Caco-2 (cell line): ENCODE results near the gene RIMS1. TPM values are rescaled to one million over a fixed set of nuclear protein-coding genes. Genes with fewer than 3 reads are reported as not detected.

Experiments used
- Bru-seq: library from RNA; stranded (reverse); fragments of 400-500 nt; gene quantifications from one replicate; lab custom pipeline; 2021; lab: Mats Ljungman, UMichigan
- BruChase-seq, 2 experiments: library from RNA; stranded (reverse); fragments of 400-500 nt; gene quantifications; one replicate each; lab custom pipeline; 2021; lab: Mats Ljungman, UMichigan
- BruUV-seq: library from RNA; stranded (reverse); fragments of 400-500 nt; replicated peaks from 2 replicates; lab custom pipeline; 2021; lab: Mats Ljungman, UMichigan
- CTCF ChIA-PET: fragments of 300-600 bp; sonication (Branson Sonifier 250); formaldehyde crosslinking; loops from one replicate; lab custom pipeline; 2022; ENCODE audit warnings: antibody characterized with exemption; lab: Charles Lee
- POLR2A ChIA-PET: fragments of 300-600 bp; sonication (Branson Sonifier 250); formaldehyde crosslinking; loops from one replicate; lab custom pipeline; 2022; ENCODE audit warnings: antibody characterized with exemption; lab: Charles Lee
- DNase-seq, 2 experiments: peaks; one replicate each; pipeline versions ENCODE4 v3.0.0 to v3.0.0-alpha.2; 2020 to 2022
- H3K27me3 ChIP-seq: replicated peaks from 2 replicates; pipeline ENCODE4 v1.6.0; 2011; ENCODE audit warnings: low read length; ENCODE audit not compliant: control insufficient read depth, insufficient read depth
- H3K36me3 ChIP-seq: 2 replicates; pipeline ENCODE4 v1.5.1; 2011; ENCODE audit warnings: low read length; ENCODE audit not compliant: control insufficient read depth, insufficient read depth
- H3K4me1 ChIP-seq: fragments of 250-450 bp; sonication (Bioruptor Pico); 2 replicates; pipeline ENCODE4 v1.5.1; 2020; ENCODE audit warnings: mild to moderate bottlenecking
- H3K4me3 ChIP-seq: 2 replicates; pipeline ENCODE4 v1.5.1; 2011; ENCODE audit warnings: low read depth, mild to moderate bottlenecking, control low read depth, low read length
- H3K9me3 ChIP-seq: fragments of 250-450 bp; sonication (Bioruptor Pico); 2 replicates; pipeline ENCODE4 v1.5.1; 2020; ENCODE audit warnings: mild to moderate bottlenecking, moderate library complexity
- H3K27ac Mint-ChIP-seq: one replicate; pipeline ENCODE4 v1.8.0; 2022; ENCODE audit warnings: mixed read lengths; ENCODE audit not compliant: unreplicated experiment
- H3K27me3 Mint-ChIP-seq: one replicate; pipeline ENCODE4 v1.8.0; 2022; ENCODE audit warnings: mixed read lengths; ENCODE audit not compliant: insufficient read depth, unreplicated experiment
- H3K36me3 Mint-ChIP-seq: one replicate; pipeline ENCODE4 v1.8.0; 2022; ENCODE audit warnings: mild to moderate bottlenecking, mixed read lengths; ENCODE audit not compliant: insufficient read depth, unreplicated experiment
- H3K4me1 Mint-ChIP-seq: one replicate; pipeline ENCODE4 v1.8.0; 2022; ENCODE audit warnings: low read depth, mixed read lengths; ENCODE audit not compliant: unreplicated experiment
- H3K4me3 Mint-ChIP-seq: one replicate; pipeline ENCODE4 v1.8.0; 2022; ENCODE audit warnings: mild to moderate bottlenecking, moderate library complexity, mixed read lengths; ENCODE audit not compliant: unreplicated experiment
- H3K9me3 Mint-ChIP-seq: one replicate; pipeline ENCODE4 v1.8.0; 2022; ENCODE audit warnings: mixed read lengths; ENCODE audit not compliant: unreplicated experiment
- intact Hi-C: fragments of 100-400 bp; cut with micrococcal nuclease; formaldehyde crosslinking; loops from one replicate; pipeline ENCODE4 v1.10.0; 2022; ENCODE audit not compliant: unreplicated experiment
- long read RNA-seq: library from polyadenylated mRNA; stranded (forward); transcript quantifications from one replicate; pipeline ENCODE4 v2.0.0, GENCODE V29; 2022
- total RNA-seq: library from RNA; stranded (reverse); gene quantifications from 2 replicates; pipeline ENCODE4 v1.2.3, GENCODE V29; 2022
- TF ChIP-seq, protein P1 (sequence below), 2 experiments: fragments of 200-600 bp in 1 of 2; IDR thresholded peaks; 1 replicate in 1 of 2; 2 replicates in 1 of 2; pipeline versions ENCODE4 v1.5.1 to v1.8.0; 2011 to 2022; ENCODE audit warnings: antibody characterized with exemption in 1 of 2, control low read depth in 1 of 2, inconsistent platforms in 1 of 2, low read depth in 1 of 2, low read length in 1 of 2, mild to moderate bottlenecking in 1 of 2, moderate library complexity in 1 of 2; ENCODE audit not compliant: insufficient read depth in 1 of 2, severe bottlenecking in 1 of 2, unreplicated experiment in 1 of 2

RIMS1 gene, protein sequence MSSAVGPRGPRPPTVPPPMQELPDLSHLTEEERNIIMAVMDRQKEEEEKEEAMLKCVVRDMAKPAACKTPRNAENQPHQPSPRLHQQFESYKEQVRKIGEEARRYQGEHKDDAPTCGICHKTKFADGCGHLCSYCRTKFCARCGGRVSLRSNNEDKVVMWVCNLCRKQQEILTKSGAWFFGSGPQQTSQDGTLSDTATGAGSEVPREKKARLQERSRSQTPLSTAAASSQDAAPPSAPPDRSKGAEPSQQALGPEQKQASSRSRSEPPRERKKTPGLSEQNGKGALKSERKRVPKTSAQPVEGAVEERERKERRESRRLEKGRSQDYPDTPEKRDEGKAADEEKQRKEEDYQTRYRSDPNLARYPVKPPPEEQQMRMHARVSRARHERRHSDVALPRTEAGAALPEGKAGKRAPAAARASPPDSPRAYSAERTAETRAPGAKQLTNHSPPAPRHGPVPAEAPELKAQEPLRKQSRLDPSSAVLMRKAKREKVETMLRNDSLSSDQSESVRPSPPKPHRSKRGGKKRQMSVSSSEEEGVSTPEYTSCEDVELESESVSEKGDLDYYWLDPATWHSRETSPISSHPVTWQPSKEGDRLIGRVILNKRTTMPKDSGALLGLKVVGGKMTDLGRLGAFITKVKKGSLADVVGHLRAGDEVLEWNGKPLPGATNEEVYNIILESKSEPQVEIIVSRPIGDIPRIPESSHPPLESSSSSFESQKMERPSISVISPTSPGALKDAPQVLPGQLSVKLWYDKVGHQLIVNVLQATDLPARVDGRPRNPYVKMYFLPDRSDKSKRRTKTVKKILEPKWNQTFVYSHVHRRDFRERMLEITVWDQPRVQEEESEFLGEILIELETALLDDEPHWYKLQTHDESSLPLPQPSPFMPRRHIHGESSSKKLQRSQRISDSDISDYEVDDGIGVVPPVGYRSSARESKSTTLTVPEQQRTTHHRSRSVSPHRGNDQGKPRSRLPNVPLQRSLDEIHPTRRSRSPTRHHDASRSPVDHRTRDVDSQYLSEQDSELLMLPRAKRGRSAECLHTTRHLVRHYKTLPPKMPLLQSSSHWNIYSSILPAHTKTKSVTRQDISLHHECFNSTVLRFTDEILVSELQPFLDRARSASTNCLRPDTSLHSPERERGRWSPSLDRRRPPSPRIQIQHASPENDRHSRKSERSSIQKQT (N-terminal part only)
- total RNA-seq (3.4 and 4.4 TPM in 2 replicates), Bru-seq, nascent RNA (percentile 52 among the genes with signal in this experiment), BruChase-seq, experiment 1, labeled RNA remaining after a 2-hour chase (percentile 50 among the genes with signal in this experiment), BruChase-seq, experiment 2, labeled RNA remaining after a 6-hour chase (percentile 37 among the genes with signal in this experiment)
- long read RNA-seq, partial matches to known transcripts, result 0 of 3 reads
- long read RNA-seq, other reads (novel, unspliced or antisense), result 3 of 3 reads

DNA sequence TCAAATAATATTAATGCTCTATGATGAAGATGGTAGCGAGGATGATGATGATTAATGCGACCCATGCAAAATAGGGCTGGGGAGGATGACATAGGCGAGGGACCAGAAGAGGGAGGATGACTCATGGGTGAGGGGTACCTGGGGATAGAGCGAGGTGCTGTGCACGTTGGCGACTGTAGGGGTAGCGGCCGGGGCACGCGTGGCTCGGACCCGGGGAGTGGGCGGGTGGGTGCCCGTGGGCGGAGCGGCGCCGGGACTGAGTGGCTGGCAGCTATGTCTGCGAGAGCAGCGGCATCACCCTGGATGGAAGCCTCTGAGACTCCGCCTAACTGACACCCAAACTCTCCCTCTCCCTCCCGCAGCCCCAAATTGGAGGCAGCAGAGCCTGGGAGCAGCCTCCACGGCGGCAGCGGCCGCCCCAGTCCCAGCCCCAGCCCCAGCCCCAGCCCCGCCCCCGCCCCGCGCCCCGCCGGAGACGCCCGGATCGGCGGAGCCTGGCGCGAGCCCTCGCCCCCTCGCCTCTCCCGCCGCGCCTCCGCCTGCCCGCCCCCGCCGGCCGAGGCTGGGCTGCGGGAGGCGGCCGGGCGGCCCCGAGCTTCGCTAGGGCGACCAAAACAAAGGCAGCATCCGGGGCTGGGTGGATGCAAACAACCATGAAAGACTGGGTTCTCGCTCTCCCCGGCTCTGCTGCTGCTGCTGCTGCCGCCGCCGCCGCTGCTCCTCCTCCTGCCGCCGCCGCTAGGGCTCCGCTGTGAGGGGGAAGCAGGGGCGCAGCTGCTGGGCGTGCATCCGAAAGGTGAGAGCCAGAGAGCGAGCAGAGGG lies at the start of gene RIMS1:
Gene RIMS1 (plus strand): TSS at position 367 of the 822 bp plus-strand sequence. CDS start 474 bp downstream, outside the sequence.
- H3K27ac Mint-ChIP-seq, result no peak within 1 kb of the TSS
- intact Hi-C loops, result no loop called here
- H3K9me3 Mint-ChIP-seq, result no peaks in the 10 kb centered on the region
- POLR2A ChIA-PET, result no interaction called here
- TF ChIP-seq, protein P1, sequence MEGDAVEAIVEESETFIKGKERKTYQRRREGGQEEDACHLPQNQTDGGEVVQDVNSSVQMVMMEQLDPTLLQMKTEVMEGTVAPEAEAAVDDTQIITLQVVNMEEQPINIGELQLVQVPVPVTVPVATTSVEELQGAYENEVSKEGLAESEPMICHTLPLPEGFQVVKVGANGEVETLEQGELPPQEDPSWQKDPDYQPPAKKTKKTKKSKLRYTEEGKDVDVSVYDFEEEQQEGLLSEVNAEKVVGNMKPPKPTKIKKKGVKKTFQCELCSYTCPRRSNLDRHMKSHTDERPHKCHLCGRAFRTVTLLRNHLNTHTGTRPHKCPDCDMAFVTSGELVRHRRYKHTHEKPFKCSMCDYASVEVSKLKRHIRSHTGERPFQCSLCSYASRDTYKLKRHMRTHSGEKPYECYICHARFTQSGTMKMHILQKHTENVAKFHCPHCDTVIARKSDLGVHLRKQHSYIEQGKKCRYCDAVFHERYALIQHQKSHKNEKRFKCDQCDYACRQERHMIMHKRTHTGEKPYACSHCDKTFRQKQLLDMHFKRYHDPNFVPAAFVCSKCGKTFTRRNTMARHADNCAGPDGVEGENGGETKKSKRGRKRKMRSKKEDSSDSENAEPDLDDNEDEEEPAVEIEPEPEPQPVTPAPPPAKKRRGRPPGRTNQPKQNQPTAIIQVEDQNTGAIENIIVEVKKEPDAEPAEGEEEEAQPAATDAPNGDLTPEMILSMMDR (IDR thresholded peaks at IDR 0.05; ENCODE audit: insufficient read depth in 1 of 2, low read depth in 1 of 2, low read length in 1 of 2, severe bottlenecking in 1 of 2, unreplicated experiment in 1 of 2), result peak in 1 of 2 experiments; percentile 40
- H3K36me3 ChIP-seq, result no peaks in the 10 kb centered on the region
- no peaks in the 10 kb centered on the region for H3K9me3 ChIP-seq
- H3K4me1 Mint-ChIP-seq, result peaks cover 13% of the 10 kb centered on the region
- peak within 1 kb of the TSS; percentile 58 for H3K4me3 ChIP-seq
- H3K36me3 Mint-ChIP-seq, result peaks cover 5% of the 10 kb centered on the region
- BruUV-seq, result no TSS peak
- peak; percentile 47 to 68 for DNase-seq
- no peaks in the 10 kb centered on the region for H3K27me3 ChIP-seq
- H3K4me3 Mint-ChIP-seq, result peak within 1 kb of the TSS; percentile 83
- no peaks in the 10 kb centered on the region for H3K27me3 Mint-ChIP-seq
- H3K4me1 ChIP-seq, result no peaks in the 10 kb centered on the region
- CTCF ChIA-PET, result no interaction called here

DNA sequence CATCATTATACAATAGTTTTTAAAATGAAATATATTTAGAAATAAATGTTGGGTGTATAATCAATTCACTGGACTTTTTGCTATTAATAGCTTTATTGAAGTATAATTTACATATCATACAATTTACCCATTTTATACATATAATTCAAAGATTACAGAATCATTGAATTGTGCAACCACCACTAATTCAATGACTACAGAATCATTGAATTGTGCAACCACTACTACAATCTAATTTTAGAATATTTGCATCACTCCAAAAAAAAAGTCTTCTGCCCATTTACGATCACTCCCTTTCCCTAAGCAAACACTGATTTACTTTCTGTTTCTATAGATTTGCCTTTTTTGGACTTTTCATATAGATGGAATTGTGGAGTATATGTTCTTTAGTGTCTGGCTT lies 35.1 kb upstream of the RIMS1 start:
- H3K36me3 Mint-ChIP-seq, result no peaks in the 10 kb centered on the region

More for the DNA sequence above, 35.1 kb upstream of the RIMS1 start:
- H3K27ac Mint-ChIP-seq, result no peak overlapping the region
- no peaks in the 10 kb centered on the region for H3K9me3 Mint-ChIP-seq
- Histone ChIP-seq H3K27me3 (no peaks in the 10 kb centered on the region), H3K4me3 (no peak overlapping the region), H3K36me3 (no peaks in the 10 kb centered on the region), H3K4me1 (0 out of 2 replicates have a peak, but pooled peaks cover 4% of the 10 kb centered on the region), H3K9me3 (no peaks in the 10 kb centered on the region)
- H3K4me3 Mint-ChIP-seq, result no peak overlapping the region
- DNase-seq, result no peak
- peaks cover 9% of the 10 kb centered on the region for H3K4me1 Mint-ChIP-seq
- CTCF ChIA-PET, result no interaction called here
- no peaks in the 10 kb centered on the region for H3K27me3 Mint-ChIP-seq
- TF ChIP-seq, protein P1 (IDR thresholded peaks at IDR 0.05; ENCODE audit: insufficient read depth in 1 of 2, low read depth in 1 of 2, low read length in 1 of 2, severe bottlenecking in 1 of 2, unreplicated experiment in 1 of 2), result no peak
- POLR2A ChIA-PET, result no interaction called here
- BruUV-seq, result no TSS peak
- intact Hi-C loops, result loop anchor here (10.0 kb wide), 1 partner anchor 316 kb away; no protein-coding TSS in a partner anchor
